K562 (cell line): ENCODE measurements around the gene CARD11.

Source experiments
- ATF7 ChIP-seq: fragments of 450-650 bp; IDR thresholded peaks from 2 replicates; pipeline ENCODE4 v1.7.1; 2014; ENCODE audit warnings: mild to moderate bottlenecking, moderate library complexity
- ZNF449 ChIP-seq: fragments of 250-450 bp; sonication (Bioruptor Pico); IDR thresholded peaks from 2 replicates; pipeline ENCODE4 v1.8.0; 2022; ENCODE audit warnings: moderate library complexity, mild to moderate bottlenecking, inconsistent platforms

- TF ChIP-seq ZNF449 (no peak), ATF7 (no peak)
Observed at GRCh38 chr7:2923291-2923781, 120.3 kb downstream of the CARD11 start.
